SK-N-SH treated with all-trans-retinoic acid at 6 μM for 48 hours (cell line): ENCODE data around the gene XPO4.

Experiments used
- ARNTL ChIP-seq: fragments of 450-650 bp; formaldehyde crosslinking; IDR thresholded peaks from 2 replicates; pipeline ENCODE4 v1.5.0; 2020; ENCODE audit warnings: low read depth, mild to moderate bottlenecking, moderate library complexity, borderline replicate concordance
- BACH2 ChIP-seq: fragments of 250-450 bp; sonication (Bioruptor Pico); IDR thresholded peaks from 2 replicates; pipeline ENCODE4 v1.9.0; 2021; ENCODE audit warnings: mild to moderate bottlenecking, borderline replicate concordance
- CREB5 ChIP-seq: fragments of 250-450 bp; sonication (Bioruptor Pico); IDR thresholded peaks from 2 replicates; pipeline ENCODE4 v1.5.1; 2020; ENCODE audit warnings: low read depth, mild to moderate bottlenecking, moderate library complexity
- CSDC2 ChIP-seq: fragments of 250-450 bp; sonication (Bioruptor Pico); IDR thresholded peaks from 2 replicates; pipeline ENCODE4 v1.5.0; 2020; ENCODE audit warnings: mild to moderate bottlenecking, moderate library complexity
- POU6F1 ChIP-seq: fragments of 250-450 bp; sonication (Bioruptor Pico); IDR thresholded peaks from 2 replicates; pipeline ENCODE4 v1.8.0; 2021; ENCODE audit warnings: low read depth, mild to moderate bottlenecking, moderate library complexity, borderline replicate concordance
- RARB ChIP-seq: fragments of 250-450 bp; sonication (Bioruptor Pico); IDR thresholded peaks from 2 replicates; pipeline ENCODE4 v1.8.0; 2021; ENCODE audit warnings: mild to moderate bottlenecking, moderate library complexity
- SNAI2 ChIP-seq: fragments of 250-450 bp; sonication (Bioruptor Pico); IDR thresholded peaks from 2 replicates; pipeline ENCODE4 v1.5.0; 2020; ENCODE audit warnings: mild to moderate bottlenecking, moderate library complexity
- TSHZ2 ChIP-seq: fragments of 250-450 bp; sonication (Bioruptor Pico); IDR thresholded peaks from 2 replicates; pipeline ENCODE4 v1.5.0; 2020; ENCODE audit warnings: mild to moderate bottlenecking, moderate library complexity
- ZC3H10 ChIP-seq: fragments of 250-450 bp; sonication (Bioruptor Pico); IDR thresholded peaks from 2 replicates; pipeline ENCODE4 v1.5.1; 2021; ENCODE audit warnings: mild to moderate bottlenecking, moderate library complexity
- ZFP3 ChIP-seq: fragments of 250-450 bp; sonication (Bioruptor Pico); IDR thresholded peaks from 2 replicates; pipeline ENCODE4 v1.5.0; 2020; ENCODE audit warnings: mild to moderate bottlenecking, moderate library complexity
- ZFP30 ChIP-seq: fragments of 450-650 bp; formaldehyde crosslinking; IDR thresholded peaks from 2 replicates; pipeline ENCODE4 v1.5.0; 2022; ENCODE audit warnings: mild to moderate bottlenecking, moderate library complexity
- ZNF565 ChIP-seq: fragments of 450-650 bp; formaldehyde crosslinking; conservative IDR thresholded peaks from 2 replicates; pipeline ENCODE4 v1.5.0; 2020; ENCODE audit warnings: low read depth, mild to moderate bottlenecking, moderate library complexity
- ZNF70 ChIP-seq: fragments of 450-650 bp; formaldehyde crosslinking; IDR thresholded peaks from 2 replicates; pipeline ENCODE4 v1.5.0; 2020; ENCODE audit warnings: mild to moderate bottlenecking, moderate library complexity
- TF ChIP-seq, protein P1 (sequence below): fragments of 250-450 bp; sonication (Bioruptor Pico); IDR thresholded peaks from 2 replicates; pipeline ENCODE4 v1.5.1; 2021; ENCODE audit warnings: mild to moderate bottlenecking, moderate library complexity

- TF ChIP-seq TSHZ2 (CRISPR knock-in tag) (no peak), CSDC2 (CRISPR knock-in tag) (no peak), ZNF70 (CRISPR knock-in tag) (no peak), ZNF565 (CRISPR knock-in tag) (no peak), CREB5 (CRISPR knock-in tag) (no peak), POU6F1 (CRISPR knock-in tag) (no peak), RARB (no peak), ZFP30 (CRISPR knock-in tag) (no peak), ZFP3 (CRISPR knock-in tag) (no peak), BACH2 (CRISPR knock-in tag) (no peak), ZC3H10 (no peak), SNAI2 (CRISPR knock-in tag) (no peak), ARNTL (CRISPR knock-in tag) (no peak)
- TF ChIP-seq, protein P1, sequence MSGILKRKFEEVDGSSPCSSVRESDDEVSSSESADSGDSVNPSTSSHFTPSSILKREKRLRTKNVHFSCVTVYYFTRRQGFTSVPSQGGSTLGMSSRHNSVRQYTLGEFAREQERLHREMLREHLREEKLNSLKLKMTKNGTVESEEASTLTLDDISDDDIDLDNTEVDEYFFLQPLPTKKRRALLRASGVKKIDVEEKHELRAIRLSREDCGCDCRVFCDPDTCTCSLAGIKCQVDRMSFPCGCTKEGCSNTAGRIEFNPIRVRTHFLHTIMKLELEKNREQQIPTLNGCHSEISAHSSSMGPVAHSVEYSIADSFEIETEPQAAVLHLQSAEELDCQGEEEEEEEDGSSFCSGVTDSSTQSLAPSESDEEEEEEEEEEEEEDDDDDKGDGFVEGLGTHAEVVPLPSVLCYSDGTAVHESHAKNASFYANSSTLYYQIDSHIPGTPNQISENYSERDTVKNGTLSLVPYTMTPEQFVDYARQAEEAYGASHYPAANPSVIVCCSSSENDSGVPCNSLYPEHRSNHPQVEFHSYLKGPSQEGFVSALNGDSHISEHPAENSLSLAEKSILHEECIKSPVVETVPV (CRISPR knock-in tag) = no peak
These were observed 153.2 kb downstream of the XPO4 start for GRCh38 chr13:20749377-20749776.
